Panc1 (cell line): ENCODE data around the gene MAPK4. TPM values are rescaled to one million over a fixed set of nuclear protein-coding genes. Genes with fewer than 3 reads are reported as not detected.

ENCODE experiments used
- ATAC-seq: fragments of 200-7000 bp; cut with Tn5 transposase; 2 replicates; pipeline ENCODE4 v1.9.1; 2020; ENCODE audit warnings: mild to moderate bottlenecking, moderate library complexity
- BruUV-seq: library from RNA; stranded (reverse); fragments of 400-500 nt; replicated peaks from 2 replicates; lab custom pipeline; 2021; lab: Mats Ljungman, UMichigan
- CTCF ChIA-PET: fragments of 300-600 bp; sonication (Branson Sonifier 250); formaldehyde crosslinking; loops from one replicate; lab custom pipeline; 2022; ENCODE audit warnings: antibody characterized with exemption; lab: Charles Lee
- POLR2A ChIA-PET: fragments of 300-600 bp; sonication (Branson Sonifier 250); formaldehyde crosslinking; loops from one replicate; lab custom pipeline; 2022; ENCODE audit warnings: antibody characterized with exemption; lab: Charles Lee
- DNase-seq: peaks from one replicate; pipeline ENCODE4 v3.0.0-alpha.2; 2010; ENCODE audit warnings: low read depth, low spot score
- H3K27ac ChIP-seq: 2 replicates; pipeline ENCODE4 v1.5.1; 2011; ENCODE audit warnings: mild to moderate bottlenecking, low read length, inconsistent platforms
- H3K27me3 ChIP-seq: fragments of 200-500 bp; sonication (Bioruptor generic); 2 replicates; pipeline ENCODE4 v1.6.0; 2014; ENCODE audit warnings: low read length, inconsistent platforms; ENCODE audit not compliant: control insufficient read depth, insufficient read depth
- H3K36me3 ChIP-seq: fragments of 200-500 bp; sonication (Bioruptor generic); 2 replicates; pipeline ENCODE4 v1.5.1; 2014; ENCODE audit warnings: inconsistent platforms, mild to moderate bottlenecking, low read length, moderate library complexity; ENCODE audit not compliant: control insufficient read depth, insufficient read depth
- H3K4me1 ChIP-seq: 2 replicates; pipeline ENCODE4 v1.5.1; 2011; ENCODE audit warnings: inconsistent platforms, mild to moderate bottlenecking, low read length, moderate library complexity; ENCODE audit not compliant: control insufficient read depth, insufficient read depth
- H3K4me3 ChIP-seq, 2 experiments: 2 replicates each; pipeline ENCODE4 v1.5.1; 2011 to 2012; ENCODE audit warnings: low read depth in 2 of 2, low read length in 2 of 2, mild to moderate bottlenecking in 2 of 2, inconsistent platforms in 1 of 2, moderate library complexity in 1 of 2
- H3K9me3 ChIP-seq: fragments of 200-500 bp; sonication (Bioruptor generic); 2 replicates; pipeline ENCODE4 v1.5.1; 2014; ENCODE audit warnings: low read depth, mild to moderate bottlenecking, inconsistent platforms, low read length, moderate library complexity; ENCODE audit not compliant: control insufficient read depth, insufficient read depth
- CTCF ChIP-seq: fragments of 450-650 bp; IDR thresholded peaks from 2 replicates; pipeline ENCODE4 v1.5.1; 2017; ENCODE audit warnings: mild to moderate bottlenecking
- POLR2AphosphoS5 ChIP-seq: IDR thresholded peaks from 2 replicates; pipeline ENCODE4 v1.6.1; 2012; ENCODE audit warnings: mild to moderate bottlenecking, low read depth, low read length, moderate library complexity
- SIN3A ChIP-seq: IDR thresholded peaks from 2 replicates; pipeline ENCODE4 v1.6.1; 2012; ENCODE audit warnings: low read depth, mild to moderate bottlenecking, low read length, moderate library complexity, borderline replicate concordance; ENCODE audit not compliant: insufficient read depth
- TCF7L2 ChIP-seq: IDR thresholded peaks from 2 replicates; pipeline ENCODE4 v1.6.1; 2011; ENCODE audit warnings: mild to moderate bottlenecking, low read depth, low read length, inconsistent platforms
- in situ Hi-C: cut with HindIII; loops from 2 replicates; pipeline ENCODE4 v1.10.0; 2016; ENCODE audit warnings: low sequenced_read_pairs, low pct_unique_long_range_greater_than_20kb
- intact Hi-C: fragments of 100-400 bp; cut with micrococcal nuclease; formaldehyde crosslinking; loops from one replicate; pipeline ENCODE4 v1.10.0; 2022; ENCODE audit not compliant: unreplicated experiment
- total RNA-seq: library from RNA; stranded (reverse); gene quantifications from one replicate; pipeline ENCODE4 v1.2.1, GENCODE V29; 2021; ENCODE audit not compliant: unreplicated experiment
- TF ChIP-seq, protein P1 (sequence below), 2 experiments: IDR thresholded peaks; 2 replicates each; pipeline ENCODE4 v1.6.1; 2011 to 2012; ENCODE audit warnings: low read depth in 2 of 2, control low read depth in 1 of 2, low read length in 1 of 2, mild to moderate bottlenecking in 1 of 2, moderate library complexity in 1 of 2; ENCODE audit not compliant: insufficient read depth in 1 of 2

The MAPK4 gene
- total RNA-seq, 1 experiment from 2014 or later: not detected

- BruUV-seq: no TSS peak
- Histone ChIP-seq H3K36me3 (no peaks in the 10 kb centered on the region), H3K27ac (no peak overlapping the region), H3K4me3 (no peak overlapping the region), H3K4me1 (no peaks in the 10 kb centered on the region), H3K27me3 (no peaks in the 10 kb centered on the region; the same call in 1 of the 2 replicates), H3K9me3 (no peaks in the 10 kb centered on the region)
- TF ChIP-seq, protein P1, sequence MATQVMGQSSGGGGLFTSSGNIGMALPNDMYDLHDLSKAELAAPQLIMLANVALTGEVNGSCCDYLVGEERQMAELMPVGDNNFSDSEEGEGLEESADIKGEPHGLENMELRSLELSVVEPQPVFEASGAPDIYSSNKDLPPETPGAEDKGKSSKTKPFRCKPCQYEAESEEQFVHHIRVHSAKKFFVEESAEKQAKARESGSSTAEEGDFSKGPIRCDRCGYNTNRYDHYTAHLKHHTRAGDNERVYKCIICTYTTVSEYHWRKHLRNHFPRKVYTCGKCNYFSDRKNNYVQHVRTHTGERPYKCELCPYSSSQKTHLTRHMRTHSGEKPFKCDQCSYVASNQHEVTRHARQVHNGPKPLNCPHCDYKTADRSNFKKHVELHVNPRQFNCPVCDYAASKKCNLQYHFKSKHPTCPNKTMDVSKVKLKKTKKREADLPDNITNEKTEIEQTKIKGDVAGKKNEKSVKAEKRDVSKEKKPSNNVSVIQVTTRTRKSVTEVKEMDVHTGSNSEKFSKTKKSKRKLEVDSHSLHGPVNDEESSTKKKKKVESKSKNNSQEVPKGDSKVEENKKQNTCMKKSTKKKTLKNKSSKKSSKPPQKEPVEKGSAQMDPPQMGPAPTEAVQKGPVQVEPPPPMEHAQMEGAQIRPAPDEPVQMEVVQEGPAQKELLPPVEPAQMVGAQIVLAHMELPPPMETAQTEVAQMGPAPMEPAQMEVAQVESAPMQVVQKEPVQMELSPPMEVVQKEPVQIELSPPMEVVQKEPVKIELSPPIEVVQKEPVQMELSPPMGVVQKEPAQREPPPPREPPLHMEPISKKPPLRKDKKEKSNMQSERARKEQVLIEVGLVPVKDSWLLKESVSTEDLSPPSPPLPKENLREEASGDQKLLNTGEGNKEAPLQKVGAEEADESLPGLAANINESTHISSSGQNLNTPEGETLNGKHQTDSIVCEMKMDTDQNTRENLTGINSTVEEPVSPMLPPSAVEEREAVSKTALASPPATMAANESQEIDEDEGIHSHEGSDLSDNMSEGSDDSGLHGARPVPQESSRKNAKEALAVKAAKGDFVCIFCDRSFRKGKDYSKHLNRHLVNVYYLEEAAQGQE (IDR thresholded peaks at IDR 0.05; ENCODE audit: insufficient read depth in 1 of 2, low read depth in 2 of 2, low read length in 1 of 2): no peak
- TF ChIP-seq SIN3A: no peak
- TF ChIP-seq CTCF: peak; percentile 59
- no peak for TF ChIP-seq POLR2AphosphoS5
- no peak for TF ChIP-seq TCF7L2
- ChIA-PET CTCF (interaction anchor here (0.6 kb wide), 1 partner anchor 155 kb away, joined by 3 read pairs; no protein-coding TSS in a partner anchor), POLR2A (no interaction called here)
- ATAC-seq (no peak), DNase-seq (no peak)
- in situ Hi-C loops: no loop called here
- intact Hi-C loops: loop anchor here (5.0 kb wide), 1 partner anchor 125 kb away; no protein-coding TSS in a partner anchor
These were observed 102.3 kb downstream of the MAPK4 start for GRCh38 chr18:50662177-50662576.

- DNase-seq (no peak), ATAC-seq (no peak)
- in situ Hi-C loops (no loop called here), intact Hi-C loops (loop anchor here (5.0 kb wide), 1 partner anchor 124 kb away; no protein-coding TSS in a partner anchor)
- POLR2A ChIA-PET: no interaction called here
- TF ChIP-seq TCF7L2 (no peak), SIN3A (no peak), CTCF (no peak), POLR2AphosphoS5 (no peak)
- TF ChIP-seq, protein P1 (IDR thresholded peaks at IDR 0.05; ENCODE audit: insufficient read depth in 1 of 2, low read depth in 2 of 2, low read length in 1 of 2): no peak
- no TSS peak for BruUV-seq
- Histone ChIP-seq H3K4me3 (no peak overlapping the region), H3K27me3 (no peaks in the 10 kb centered on the region; the same call in 1 of the 2 replicates), H3K4me1 (no peaks in the 10 kb centered on the region), H3K27ac (no peak overlapping the region), H3K36me3 (no peaks in the 10 kb centered on the region), H3K9me3 (no peaks in the 10 kb centered on the region)
- CTCF ChIA-PET: interaction anchor here (0.6 kb wide), 2 partner anchors 155 to 221 kb away, joined by 3 read pairs; no protein-coding TSS in a partner anchor
These were observed 103.0 kb downstream of the MAPK4 start for GRCh38 chr18:50662775-50663383.
